Activated CD4-positive, alpha-beta T cell treated with anti-CD3 and anti-CD28 coated beads, Interleukin-2, Interleukin-4, amounts not matched to agents 100 ng/mL and 50 ng/mL, durations not matched to agents 16 hours and 8 hours (primary cell): ENCODE results near the gene PSMD9.
"Not testable (repeated sequence)": the region's sequence is repeated elsewhere in the genome, so short reads cannot be mapped to it uniquely, and the experiment has no call there.

Experiments
- DNase-seq: peaks from one replicate; pipeline ENCODE4 v3.0.0-alpha.2; 2020; ENCODE audit warnings: low spot score

PSMD9 gene

DNA sequence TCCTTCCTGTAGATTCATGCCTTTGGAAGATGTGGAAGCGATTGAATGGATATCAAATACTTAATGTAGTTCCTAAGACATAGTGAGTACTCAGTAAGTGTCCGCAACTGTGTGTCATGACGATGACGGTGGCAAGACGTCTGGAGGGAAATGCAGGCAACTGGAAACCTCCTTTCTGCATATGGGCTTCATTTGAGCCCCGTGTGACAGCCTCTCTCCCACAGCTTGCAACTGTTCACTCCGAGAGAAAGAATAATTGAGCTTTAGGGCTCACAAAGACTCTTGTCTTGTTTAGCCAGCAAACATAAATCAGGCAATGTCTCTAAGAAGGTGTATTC lies 36.7 kb downstream of the PSMD9 start:
- no peak for DNase-seq

DNA sequence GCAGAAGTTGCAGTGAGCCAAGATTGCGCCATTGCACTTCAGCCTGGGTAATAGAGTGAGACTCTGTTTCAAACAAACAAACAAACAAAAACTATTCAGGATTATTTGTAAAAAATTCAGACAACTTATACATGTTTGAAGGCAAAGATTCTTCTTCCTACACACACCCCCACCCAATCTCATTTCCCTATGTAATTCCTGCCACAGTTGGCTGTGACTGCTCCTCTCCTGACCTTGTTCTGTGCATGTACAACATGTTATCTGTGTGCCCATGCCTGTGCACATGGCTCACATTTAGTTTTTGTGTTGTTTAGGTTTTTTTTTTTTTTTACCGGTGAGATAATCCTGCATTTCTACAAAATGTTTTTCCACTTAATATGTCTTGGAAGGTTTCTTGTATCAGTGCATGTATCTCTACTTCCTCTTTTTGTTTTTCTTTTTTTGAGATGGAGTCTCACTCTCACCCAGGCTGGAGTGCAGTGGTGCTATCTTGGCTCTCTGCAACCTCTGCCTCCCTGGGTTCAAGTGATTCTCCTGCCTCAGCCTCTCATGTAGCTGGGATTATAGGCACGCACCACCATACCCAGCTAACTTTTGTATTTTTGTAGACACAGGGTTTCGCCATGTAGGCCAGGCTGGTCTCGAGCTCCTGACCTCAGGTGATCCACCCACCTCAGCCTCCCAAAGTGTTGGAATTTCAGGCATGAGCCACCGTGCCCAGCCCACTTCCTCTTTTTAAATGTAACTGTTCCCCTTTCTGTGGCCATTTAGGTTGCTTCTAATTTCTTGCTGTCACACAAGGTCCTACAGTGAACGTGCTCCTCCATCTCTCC lies 38.5 kb downstream of the PSMD9 start:
- no peak for DNase-seq

DNA sequence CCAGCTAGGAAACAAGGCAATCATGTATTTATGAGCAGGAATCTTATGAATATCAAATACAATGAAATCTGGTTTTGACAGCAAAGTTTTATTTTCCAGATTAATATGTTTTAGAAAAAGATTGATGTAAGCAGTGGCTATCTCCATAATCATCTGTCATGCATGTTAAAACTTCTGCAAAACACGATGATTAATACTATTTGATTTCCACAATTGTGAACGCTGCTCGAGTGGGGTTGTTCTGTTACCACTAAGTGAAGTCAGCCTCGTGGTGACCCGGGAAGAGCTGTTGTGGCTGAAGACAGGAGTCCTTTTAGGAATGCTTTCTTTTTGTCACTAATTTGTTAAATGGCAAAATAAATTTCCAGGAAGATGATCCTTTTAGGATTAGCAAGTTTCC lies 39.2 kb downstream of the PSMD9 start:
- no peak for DNase-seq

DNA sequence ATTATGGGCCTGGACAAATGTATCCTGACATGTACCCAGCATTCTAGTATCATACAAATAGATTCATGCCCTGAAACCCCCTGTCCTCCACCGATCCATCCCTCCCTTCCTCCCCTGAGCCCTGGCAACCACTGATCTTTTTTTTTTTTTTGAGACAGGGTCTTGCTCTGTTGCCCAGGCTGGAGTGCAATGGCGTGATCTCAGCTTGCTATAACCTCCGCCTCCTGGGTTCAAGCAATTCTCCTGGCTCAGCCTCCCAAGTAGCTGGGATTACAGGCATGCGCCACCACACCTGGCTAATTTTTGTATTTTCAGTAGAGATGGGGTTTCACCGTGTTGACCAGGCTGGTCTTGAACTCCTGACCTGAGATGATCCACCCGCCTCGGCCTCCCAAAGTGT lies 41.0 kb downstream of the PSMD9 start:
- not testable (repeated sequence) for DNase-seq

DNA sequence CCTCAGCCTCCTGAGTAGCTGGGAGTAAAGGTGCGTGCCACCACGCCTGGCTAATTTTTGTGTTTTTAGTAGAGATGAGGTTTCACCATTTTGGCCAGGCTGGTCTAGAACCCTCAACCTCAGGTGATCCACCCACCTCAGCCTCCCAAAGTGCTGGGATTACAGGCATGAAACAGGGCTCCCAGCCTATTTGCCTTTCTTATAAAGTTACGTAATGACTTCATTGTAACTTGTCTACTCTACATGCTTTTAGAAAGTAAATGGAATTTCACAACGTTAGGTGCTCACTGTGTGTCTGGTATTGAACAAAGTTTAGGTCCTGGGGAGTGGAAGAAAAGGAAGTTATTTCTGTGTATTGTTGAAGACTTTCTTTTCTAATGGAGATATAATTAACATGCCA lies 42.3 kb downstream of the PSMD9 start:
- no peak for DNase-seq

DNA sequence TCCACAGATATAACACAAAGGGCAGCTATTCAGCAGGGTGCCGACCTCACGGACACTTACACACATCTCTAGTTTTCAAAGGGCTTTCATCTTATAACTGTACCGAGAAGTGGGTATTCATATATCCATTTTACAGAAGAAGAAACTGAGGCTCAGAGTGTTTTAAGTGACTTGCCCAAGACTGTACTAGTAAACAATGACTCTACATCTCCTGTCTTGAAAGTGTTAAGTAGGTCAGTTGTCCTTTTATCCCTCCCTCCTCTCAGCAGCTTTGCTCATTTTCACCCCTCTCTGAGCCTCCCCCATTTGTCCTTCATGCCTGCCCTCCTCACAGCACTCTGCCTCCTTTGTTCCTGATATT lies 43.6 kb downstream of the PSMD9 start:
- no peak for DNase-seq

DNA sequence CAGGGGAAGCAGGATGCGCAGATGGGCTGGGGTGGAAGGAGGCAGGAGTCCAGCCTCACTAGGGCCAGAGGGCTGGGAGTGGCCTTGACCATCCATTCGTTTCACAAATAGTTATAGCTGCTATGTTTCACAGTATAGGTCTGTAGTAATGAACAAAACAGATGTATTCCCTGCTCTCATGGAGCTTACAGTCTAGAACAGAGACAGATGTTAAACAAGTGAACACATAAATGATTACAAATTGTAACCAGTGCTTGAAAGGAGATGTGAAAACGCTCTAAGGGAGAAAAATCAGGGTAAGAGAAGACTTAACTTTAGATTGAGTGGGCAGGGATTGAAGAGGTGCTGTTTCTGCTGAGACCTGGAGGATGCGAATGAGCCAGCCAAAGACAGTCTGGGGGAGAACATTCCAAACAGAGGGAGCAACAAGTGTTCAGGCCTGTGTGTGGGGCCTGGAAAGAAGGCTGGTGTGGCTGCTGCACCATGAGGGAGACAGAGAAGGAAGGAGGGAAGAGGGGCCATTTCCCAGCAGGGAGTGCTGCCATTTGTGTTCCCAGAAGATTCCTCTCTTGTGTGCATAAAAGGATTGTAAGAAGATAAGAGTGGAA lies 44.4 kb downstream of the PSMD9 start:
- no peak for DNase-seq

DNA sequence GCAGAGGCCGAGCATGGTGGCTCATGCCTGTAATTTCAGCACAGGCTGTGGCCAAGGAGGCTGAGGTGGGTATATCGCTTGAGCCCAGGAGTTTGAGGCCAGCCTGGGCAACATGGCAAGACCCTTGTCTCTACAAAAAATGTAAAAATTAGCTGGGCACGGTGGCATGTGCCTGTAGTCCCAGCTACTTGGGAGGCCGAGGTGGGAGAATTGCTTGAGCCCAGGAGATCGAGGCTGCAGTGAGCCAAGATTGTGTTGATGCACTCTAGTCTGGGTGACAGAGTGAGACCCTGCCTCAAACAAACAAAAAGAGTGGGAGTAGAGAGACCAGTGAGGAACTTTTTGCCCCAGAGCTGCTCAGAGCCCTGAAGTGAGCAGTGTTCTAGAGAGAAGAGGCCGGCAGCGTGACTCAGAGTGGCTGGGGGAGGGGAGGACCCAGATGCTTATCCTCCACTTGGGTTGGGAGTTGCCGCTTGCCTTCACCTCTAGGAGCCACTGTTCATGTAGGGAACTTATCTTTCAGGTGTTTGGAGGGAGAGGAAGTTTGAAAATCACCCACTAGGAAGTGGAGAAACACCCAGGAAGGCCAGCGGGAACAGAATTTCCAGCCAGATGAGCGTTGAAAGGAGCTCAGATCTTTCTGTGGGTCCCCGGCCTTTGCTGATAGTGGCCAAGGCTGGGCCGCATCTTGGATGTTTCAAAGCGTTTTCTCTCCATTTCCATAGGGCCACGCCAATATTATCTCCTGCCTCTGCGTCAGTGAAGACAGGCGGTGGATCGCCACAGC lies 45.1 kb downstream of the PSMD9 start:
- DNase-seq, result no peak

DNA sequence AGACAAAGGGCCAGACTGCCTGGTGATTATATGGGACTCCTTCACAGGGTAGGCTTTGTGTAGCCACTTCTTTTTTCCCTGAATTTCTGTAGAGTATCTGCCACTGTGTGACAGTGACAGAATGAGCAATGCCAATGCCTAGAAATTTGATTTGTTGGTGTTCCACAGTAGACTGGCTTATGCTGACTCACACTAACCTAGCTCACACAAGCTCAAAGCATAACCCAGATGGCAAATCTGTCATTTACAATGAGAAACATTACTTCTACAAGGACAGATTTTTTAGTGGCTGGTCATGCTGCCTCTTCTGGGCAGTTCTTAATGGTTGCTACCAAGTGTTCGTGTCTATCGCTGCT lies 45.7 kb downstream of the PSMD9 start:
- DNase-seq, result no peak

DNA sequence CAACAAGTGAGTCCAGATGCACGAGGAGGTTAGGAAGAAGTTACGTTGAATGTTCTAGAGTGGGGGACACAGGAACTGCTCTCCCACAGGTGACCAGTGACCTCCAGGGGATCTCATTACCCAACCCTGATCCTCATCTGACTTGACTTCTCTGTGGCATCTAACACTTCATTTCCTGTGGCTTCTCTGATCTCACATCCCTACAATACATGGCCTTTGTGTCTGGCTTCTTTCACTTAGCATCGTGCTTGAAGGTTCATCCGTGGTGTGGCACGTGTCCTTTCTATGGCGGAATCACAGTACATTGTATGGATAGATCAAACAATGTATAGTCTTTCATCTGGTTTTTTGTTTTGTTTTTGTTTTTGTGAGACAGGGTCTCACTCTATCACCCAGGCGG lies 49.1 kb downstream of the PSMD9 start:
- no peak for DNase-seq

DNA sequence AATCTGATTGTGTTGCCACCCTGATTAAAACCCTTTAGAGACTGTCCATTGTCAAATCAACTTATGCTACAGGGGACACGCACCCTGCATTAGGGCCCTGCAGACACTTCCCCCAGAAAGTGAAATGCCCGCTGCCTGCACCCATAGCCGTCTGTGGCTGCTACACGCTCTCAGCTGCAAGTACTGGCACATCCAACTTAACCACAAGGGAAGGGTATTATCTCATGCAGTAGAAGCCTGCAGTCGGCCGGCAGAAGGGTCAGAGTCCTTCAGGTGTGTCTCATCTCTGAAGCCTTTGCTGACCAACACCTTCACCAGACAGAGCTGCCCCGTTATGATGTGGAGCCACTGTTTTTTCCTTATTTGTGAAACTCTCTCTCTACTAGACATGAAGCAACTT lies 50.6 kb downstream of the PSMD9 start:
- DNase-seq, result no peak

DNA sequence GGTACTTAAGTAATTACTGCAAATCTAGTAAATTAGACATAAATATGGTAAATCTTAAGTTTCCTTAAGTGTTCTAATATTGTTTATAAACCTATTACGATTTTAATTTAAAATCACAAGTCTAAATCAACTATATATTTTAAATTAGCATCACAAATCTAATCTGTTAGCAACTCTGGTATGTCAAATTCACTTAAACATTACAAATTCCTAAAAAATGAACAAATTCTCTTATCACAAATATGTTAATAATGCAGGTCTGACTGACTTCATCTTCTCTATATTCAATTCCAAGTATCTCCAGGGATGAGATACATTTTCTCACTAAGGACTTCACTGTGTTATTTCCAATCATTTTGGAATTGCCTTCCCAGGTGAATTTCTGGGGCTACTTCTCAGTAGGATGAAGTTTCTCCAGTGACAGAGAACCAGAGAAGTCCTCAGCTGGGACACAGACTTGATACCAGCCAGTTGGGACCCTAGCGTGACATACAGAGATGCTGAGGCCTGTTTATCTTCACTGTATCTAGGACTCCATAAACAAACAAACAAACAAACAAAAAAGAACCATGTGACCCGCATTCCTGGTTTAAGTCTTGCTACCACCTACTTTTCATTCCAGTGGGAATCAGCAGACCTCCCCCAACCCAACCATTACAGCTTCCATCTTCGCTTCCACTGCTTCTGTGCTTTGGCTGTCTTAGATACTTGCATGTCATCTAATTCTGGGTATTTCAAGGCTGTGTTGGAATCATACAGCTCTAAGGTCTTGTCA lies 51.6 kb downstream of the PSMD9 start:
- DNase-seq, result no peak

DNA sequence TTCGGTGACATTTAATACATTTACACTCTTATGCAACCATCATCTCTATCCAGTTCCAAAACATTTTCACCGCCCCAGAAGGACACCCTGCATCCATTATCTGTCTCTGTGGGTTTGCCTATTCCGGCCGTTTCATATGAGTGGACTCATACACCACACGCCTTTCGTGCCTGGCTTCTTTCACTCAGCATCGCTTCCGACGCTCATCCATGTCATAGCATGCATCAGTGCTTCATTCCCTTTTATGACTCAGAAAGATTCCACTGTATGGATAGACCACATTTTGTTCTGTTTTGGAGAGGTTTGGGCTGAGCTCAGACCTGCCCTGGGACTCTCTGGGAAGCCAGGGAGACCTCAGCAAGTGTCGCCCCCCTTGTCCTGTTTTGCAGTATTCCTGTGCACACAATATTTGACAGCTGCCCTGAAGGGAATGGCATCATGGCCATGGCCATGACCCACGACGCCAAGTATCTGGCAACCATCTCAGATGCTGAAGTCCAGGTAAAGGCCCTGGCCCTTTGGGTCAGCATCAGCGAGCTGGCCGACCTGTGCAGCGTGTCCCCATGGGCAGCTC lies 53.6 kb downstream of the PSMD9 start:
- DNase-seq, result no peak

DNA sequence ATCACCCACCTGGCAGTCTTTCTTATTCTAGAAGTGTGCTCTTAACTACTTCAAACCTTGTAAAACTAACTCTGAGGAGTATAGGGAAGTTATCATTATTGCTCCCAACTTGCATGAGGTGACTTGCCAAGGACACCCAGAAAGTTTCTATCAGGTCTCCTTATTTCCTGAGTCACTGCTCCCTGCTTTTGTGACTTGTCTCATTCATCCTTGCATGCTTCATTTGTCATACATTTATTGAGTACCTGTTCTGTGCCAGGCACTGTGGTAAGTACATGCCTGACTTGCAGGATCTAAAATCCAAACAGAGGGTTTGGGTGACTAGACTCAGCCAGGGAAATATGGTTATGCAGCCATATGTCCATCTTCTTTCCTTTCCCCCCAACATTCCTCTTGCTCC lies 55.3 kb downstream of the PSMD9 start:
- no peak for DNase-seq

DNA sequence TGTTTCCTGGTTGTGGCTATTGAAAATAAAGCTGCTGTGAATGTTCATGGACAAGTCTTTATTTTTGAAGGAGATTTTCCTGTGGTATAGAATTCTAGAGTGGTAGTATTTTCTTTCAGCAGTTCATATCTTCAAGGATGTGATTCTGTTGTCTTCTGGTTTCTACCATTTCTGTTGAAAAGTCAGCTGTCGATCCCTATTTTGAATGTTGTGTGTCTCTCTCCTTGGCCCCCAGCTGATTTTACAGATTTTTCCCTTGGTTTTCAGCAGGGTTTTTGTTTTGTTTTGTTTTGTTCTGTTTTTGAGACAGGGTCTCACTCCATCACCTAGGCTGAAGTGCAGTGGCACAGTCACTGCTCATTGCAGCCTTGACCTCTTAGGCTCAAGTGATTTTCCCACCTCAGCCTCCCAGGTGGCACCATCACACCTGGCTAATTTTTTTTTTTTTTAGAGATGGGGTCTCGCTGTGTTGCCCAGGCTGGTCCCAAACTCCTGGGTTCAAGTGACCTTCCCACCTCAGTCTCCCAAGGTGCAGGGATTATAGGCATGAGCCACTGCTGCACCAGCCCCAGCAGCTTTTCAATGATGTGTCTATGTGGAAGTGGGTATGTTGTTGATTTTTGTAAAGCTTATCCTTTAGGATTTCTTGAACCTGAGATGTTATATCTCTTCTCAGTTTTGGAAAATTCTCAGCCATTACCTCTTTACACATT lies 57.9 kb downstream of the PSMD9 start:
- no peak for DNase-seq

DNA sequence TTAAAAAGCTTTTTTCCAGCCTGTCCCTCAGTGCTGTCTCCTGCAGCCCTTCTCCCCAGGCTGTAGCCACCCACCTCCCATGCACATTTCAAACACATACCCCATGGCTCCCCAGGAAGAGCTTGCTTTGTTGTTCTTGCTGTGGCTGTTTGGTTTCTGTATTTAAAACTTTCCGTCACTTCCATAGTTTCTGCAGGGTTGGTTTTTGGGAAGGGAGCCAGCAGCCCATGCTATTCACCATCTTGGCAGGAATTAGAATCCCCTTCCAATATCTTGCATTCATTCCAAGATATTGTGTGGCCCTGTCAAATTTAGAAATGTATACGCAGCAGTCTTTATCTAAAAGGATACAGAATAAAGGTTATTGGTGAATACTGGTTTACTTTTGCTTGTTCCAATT lies 59.4 kb downstream of the PSMD9 start:
- no peak for DNase-seq

DNA sequence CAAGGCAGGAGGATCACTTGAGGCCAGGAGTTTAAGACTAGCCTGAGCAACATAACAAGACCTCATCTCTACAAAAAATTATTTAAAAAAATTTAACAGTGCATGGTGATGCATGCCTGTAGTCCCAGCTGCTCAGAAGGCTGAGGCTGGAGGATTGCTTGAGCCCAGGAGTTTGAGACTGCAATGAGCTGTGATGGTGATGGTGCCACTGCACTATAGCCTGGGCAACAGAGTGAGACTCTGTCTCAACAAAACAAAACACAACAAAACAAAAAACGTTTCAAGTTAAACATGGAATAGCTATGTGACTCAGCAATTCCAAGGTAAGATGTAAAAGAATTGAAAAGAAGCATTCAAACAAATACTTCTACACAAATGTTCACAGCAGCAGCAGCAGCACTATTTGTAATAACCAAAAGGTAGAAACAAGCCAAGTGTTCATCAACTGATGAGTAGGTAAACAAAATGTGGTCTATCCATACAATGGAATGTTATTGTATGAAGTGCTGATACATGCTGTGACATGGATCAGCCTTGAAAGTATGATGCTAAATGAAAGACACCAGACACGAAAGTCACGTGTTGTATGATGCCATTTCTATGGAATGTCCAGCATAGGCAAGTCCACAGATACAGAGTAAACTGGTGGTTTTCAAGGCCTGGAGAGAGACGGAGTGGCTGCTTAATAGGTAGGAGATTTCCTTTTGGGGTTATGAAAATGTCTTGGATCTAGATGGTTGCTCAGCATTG lies 61.2 kb downstream of the PSMD9 start:
- no peak for DNase-seq

DNA sequence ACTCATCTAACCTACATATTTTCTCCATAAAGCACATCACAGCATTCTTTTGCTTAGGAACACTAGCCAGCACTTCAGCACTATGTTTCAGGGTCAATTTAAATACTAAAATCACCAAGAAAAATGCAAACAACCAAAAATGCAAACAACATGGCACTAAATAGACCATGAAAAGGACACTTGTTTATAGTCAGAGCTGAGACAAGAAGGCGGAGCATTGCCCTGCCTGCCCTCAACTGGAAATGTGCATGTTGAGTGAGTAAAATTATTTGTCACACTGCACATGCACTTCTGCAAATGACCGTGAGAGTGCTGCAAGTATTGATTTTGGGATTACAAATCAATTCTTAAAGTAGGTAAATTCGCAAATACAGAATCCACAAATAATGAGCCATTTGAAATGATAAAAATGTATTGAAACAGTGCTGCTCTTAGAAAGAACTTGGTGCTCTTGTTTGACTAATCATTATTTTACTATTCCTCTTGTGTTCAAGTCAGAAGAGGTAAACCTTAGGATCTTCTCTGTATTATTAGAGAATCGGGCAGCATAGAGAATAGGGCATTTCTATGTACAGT lies 64.6 kb downstream of the PSMD9 start:
- no peak for DNase-seq

DNA sequence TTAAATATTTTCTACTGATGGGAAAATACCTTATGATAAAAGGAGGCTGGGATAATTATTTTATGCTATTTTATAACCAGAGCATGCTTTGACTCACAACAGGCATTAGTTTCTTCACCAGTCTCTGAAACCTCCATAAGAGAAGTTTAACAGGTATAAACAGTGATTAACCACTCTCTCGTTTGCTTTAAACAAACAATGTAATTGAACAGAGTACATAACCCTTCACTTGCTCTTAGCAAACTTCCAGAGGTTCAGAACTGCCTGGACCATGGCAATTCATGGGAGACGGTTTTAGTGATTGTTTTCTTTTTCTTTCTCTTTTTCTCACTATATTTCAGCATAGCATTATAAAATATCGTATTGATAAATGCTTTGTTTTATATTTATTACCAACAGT lies 65.1 kb downstream of the PSMD9 start:
- DNase-seq, result no peak
